ENCODE measurements around the gene AKIRIN2. TPM values are rescaled to one million over a fixed set of nuclear protein-coding genes. Genes with fewer than 3 reads are reported as not detected.

AKIRIN2 gene
- total RNA-seq, 1 experiment from 2014 or later = 19.1 TPM

DNA sequence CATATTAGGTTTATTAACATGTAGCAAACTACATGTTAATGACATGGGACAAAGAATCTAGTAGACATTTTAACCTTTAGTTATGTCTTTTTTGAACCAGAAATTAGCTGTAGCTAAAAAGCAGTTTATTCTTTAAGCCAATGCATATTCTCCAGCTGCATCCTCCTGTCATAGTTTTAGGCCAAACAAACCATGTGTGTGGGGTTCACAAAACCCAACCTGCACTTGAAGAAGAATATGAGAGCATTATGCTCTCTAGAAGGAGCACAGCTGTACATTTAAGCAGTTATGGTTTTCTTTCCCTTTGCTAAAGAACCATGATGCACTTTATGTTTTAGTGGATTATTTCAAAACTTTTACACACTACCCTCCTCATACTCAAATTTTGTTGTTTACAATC lies 46.2 kb downstream of the AKIRIN2 start:
- no peak for DNase-seq (ENCODE audit: low read depth)

DNA sequence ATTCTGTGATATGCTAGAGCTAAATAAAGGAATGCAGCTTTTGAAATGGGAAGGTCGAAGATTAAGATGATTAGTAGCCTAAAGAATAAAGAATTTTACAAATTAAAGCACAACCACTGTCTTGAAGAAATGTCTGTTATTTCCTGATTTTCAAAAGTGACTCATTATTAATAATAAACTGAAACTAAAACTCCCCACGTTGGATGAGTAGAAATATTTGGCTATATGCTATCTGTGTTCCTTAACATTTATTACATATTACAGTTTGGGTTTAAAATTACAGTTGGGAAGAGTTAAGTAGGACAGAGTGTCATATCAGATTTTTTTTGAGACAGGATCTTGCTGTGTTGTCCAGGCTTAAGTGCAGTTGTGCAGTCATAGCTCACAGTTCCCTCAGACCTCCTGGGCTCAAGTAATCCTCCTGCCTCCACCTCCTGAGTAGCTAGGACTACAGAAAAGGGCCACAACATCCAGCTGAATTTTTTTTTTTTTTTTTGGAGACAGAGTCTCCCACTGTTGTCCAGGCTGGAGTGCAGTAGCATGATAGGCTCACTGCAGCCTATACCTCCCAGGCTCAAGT lies 47.1 kb downstream of the AKIRIN2 start:
- no peak for DNase-seq (ENCODE audit: low read depth)

DNA sequence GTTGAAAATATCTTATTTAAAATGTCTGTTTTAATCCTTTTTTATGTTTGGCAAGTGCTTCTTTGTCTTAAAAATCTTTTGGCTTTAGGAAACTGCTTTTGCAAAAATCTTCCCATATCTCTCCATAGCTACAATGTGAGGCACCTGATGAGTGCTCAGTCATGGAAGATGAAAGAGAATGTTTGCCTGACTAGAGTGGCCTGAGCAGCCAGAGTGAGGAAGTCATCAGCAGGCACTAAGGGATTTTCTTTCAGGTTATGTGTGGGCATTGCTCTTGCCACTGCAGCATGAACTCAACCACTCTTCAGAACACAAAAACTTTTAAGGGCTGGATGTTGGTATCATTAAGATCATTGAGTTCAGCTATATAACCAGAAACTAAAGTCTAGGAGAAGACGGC lies 47.9 kb downstream of the AKIRIN2 start:
- no peak for DNase-seq (ENCODE audit: low read depth)

- no peak for DNase-seq (ENCODE audit: low read depth)
Observed at GRCh38 chr6:87653074-87653962, 48.7 kb downstream of the AKIRIN2 start.

- DNase-seq (ENCODE audit: low read depth) = no peak
Observed at GRCh38 chr6:87645080-87645479, 57.0 kb downstream of the AKIRIN2 start.

DNA sequence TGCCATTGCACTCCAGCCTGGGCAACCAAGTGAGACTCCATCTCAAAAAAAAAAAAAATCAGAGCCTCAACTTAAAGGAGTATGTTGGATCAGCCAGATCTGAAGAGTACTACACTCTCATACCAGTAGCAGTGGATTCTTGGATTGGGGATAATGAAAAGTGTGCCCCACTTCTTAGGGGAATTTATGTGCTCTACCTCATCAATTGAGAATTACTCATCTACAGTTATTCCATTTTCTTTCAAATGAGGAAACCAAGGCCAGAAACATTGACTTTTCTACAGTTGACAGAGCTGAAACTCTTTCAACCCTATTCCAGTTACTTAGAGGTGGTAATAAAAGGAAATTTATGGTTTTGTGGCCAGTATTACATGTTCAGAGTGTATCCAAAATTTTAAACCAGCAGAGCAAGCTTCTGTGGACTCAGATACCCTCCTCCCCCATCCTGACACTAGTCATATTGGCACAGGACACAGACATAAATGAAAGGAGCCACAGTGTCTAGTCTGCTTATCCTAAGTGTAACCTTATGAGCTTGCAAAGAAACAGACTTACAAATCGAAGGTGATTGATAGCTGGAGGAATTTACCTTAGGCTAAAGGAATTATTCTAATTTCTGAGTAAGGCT lies 60.9 kb downstream of the AKIRIN2 start:
- no peak for DNase-seq (ENCODE audit: low read depth)

DNA sequence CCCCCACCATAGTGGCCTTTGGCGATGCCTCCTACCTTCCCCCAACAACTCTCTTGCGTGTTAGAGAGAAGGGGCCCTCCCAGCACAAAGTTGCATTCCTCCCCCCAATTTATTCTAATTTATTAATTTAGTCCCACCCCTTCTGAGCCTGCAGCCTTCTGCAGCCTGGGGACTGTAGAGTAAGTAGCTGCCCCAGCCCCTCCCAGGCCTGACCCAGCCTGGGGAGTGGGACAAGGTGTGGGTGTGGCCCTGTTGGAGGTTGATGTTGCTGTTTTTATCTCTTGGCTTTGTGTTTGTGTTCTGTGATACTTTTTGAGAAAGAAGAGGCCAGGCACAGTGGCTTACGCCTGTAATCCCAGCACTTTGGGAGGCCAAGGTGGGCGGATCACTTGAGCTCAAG lies 62.7 kb downstream of the AKIRIN2 start:
- DNase-seq (ENCODE audit: low read depth) = no peak

DNA sequence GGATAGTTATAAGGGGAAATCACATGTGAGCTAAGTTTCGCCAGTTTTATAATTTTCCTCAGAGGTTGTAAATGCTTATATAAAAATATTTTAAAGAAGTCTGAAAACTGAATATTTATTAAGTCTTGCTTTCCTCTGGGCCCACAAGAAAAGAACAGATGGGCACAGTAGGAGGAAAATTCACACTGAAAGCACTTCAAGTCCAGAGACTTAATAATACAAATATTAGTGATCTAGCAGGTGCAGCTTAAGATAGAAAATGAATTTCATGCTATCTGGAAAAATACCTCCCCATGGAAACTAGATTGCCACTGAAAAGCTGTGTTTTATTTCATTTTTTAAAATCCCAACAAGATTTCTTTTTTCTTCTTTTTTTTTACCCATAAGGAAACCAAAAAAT lies 64.9 kb downstream of the AKIRIN2 start:
- no peak for DNase-seq (ENCODE audit: low read depth)

DNA sequence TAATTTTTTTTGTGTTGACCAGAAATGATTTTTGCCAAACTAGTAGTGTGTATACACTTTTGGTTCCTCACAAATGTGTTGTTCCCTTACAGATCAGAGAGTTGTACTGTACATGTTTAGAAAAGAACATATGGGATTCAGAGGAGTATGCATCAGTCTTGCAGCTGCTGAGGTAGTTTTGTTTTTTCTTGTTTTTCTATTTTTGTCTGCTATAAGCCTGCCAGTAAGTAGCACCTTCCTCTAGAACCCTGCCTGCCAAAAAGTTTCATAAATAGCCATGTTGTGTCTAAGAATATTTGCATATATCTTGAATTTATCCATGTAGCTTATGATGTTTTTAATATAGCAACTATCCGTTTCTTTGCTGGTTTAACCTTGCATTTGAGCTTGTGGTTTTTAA lies 65.7 kb downstream of the AKIRIN2 start:
- DNase-seq (ENCODE audit: low read depth) = no peak

GRCh38 chr6:87633851-87634250 lies 68.2 kb downstream of the AKIRIN2 start:
- no peak for DNase-seq (ENCODE audit: low read depth)

DNA sequence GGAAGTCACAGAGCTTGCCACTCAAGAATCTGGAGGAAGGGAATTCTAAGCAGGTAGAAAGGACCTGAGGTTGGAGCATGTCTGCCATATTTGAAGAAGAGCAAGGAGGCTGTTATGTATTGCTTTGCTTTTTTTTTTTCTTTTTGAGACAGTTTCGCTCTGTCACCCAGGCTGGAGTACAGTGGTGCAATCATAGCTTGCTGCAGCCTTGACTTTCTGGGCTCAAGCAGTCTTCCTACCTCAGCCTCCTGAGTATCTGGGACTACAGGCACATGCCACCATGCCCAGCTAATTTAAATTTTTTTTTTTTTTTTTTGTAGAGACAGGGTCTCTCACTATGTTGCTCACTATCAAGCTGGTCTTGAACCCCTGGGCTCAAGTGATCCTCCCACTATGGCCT lies 71.3 kb downstream of the AKIRIN2 start:
- DNase-seq (ENCODE audit: low read depth) = no peak

- peak; percentile 2 for DNase-seq (ENCODE audit: low read depth)
Observed at GRCh38 chr6:87628881-87629280, 73.2 kb downstream of the AKIRIN2 start.

DNA sequence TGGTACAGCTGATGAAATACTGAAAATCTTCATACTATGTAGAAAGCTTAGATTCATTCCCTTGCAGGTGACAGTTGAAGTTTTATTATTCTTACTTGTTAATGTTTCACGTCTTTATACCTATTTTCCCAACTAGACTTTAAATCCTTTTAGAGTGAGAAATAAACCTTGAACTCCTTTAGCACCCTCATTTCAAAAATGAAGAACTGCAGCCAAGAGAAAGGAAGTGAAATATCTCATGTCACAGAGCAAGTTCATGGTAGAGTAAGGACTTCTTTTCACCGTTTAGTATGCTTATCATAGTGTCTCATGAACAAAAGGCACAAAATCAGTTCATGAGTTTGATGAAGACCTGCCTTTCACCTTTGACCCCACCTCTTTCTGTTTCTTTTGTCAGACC lies 73.6 kb downstream of the AKIRIN2 start:
- DNase-seq (ENCODE audit: low read depth) = no peak

Other genes with a start within 250 kb of the AKIRIN2 start
- gene SLC35A1, start 229.3 kb downstream of the AKIRIN2 start, total RNA-seq (2014; rRNA removed) = 12.3 and 13.3 TPM in 2 replicates
- 32.5 and 36.4 TPM in 2 replicates for gene RARS2, start 112.2 kb downstream of the AKIRIN2 start, total RNA-seq (2014; rRNA removed)
- 37.6 and 40.1 TPM in 2 replicates for gene ORC3, start 112.1 kb downstream of the AKIRIN2 start, total RNA-seq (2014; rRNA removed)

Measured in LHCN-M2 (cell line).